Smooth muscle cell of the coronary artery (primary cell): ENCODE results near the gene FOXB2. TPM values are rescaled to one million over a fixed set of nuclear protein-coding genes. Genes with fewer than 3 reads are reported as not detected.

Source experiments
- total RNA-seq: library from RNA; depleted of rRNA; stranded (reverse); fragments of >200 nt; gene quantifications from 2 replicates; pipeline ENCODE4 v1.2.3, GENCODE V29; 2014; ENCODE audit warnings: low replicate concordance

The FOXB2 gene
- total RNA-seq = not detected in 2 replicates

GRCh38 chr9:77019236-77019925 lies at the start of gene FOXB2:
Gene FOXB2 (plus strand): TSS chr9:77019655. CDS start chr9:77019655, 0 bp downstream.

Other genes with a start within 250 kb of the FOXB2 start
- 7.7 and 16.7 TPM in 2 replicates for gene PRUNE2, start 113.5 kb upstream of the FOXB2 start, total RNA-seq
- 13.4 and 17.6 TPM in 2 replicates for gene VPS13A, start 157.9 kb downstream of the FOXB2 start, total RNA-seq